ENCODE results near the gene NOTCH4. TPM values are rescaled to one million over a fixed set of nuclear protein-coding genes. Genes with fewer than 3 reads are reported as not detected.

The NOTCH4 gene
- total and polyA plus RNA-seq, 9 of the 15 experiments (the other 6 are each of a cell fraction or from before 2014, with no cell fraction given), result 0.24 to 4.3 (median 1.7) TPM

DNA sequence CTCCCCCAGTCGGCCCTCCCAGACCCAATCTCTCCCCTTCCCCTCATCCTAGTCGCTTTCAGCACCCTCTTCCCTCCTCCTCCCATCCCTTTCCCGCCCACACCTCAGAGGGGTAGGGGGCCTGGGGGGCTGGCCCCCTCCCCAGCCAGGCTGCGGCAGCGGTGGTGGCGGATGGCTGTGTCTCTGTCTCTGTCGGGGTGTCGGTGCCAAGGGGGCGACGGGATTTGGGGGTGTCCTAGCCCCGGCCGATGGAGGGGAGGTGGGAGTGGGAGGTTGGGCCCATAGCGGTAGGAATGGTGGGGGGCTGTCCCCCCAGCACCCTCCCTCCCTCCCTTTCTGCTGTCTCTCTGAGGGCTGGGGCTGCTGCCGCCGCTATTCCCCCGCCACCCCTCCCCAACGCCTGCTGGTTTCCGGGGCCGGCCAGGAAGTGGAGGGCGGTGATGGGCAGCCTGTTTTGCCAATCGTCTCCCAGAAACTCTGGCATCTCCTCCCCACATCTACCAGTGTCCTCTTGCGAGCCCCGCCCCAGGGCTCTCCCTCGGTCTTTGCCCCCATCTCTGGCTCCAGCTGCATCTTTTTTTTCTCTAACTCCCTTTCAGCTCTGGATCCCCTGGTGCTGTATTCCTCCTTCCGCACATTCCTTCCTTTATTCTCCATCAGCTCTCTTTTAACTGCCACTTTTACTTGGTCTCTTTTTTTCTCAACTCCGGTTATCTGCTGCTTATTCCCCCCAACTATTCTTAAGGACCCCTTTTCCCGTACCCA, 48.0 kb downstream of the NOTCH4 start, which contains the start of gene AGPAT1 (continued):
- TF ChIP-seq ZBTB49 (CRISPR knock-in tag; IDR thresholded peaks at IDR 0.05; ENCODE audit: borderline replicate concordance), result no peak
- no peak for TF ChIP-seq BCOR (IDR thresholded peaks at IDR 0.05)
- no peak for TF ChIP-seq PRPF4 (IDR thresholded peaks at IDR 0.05; ENCODE audit: insufficient read depth, low read depth, low read length, poor library complexity, severe bottlenecking)
- no peak for TF ChIP-seq ZNF511 (CRISPR knock-in tag; IDR thresholded peaks at IDR 0.05)
- TF ChIP-seq, protein P1, sequence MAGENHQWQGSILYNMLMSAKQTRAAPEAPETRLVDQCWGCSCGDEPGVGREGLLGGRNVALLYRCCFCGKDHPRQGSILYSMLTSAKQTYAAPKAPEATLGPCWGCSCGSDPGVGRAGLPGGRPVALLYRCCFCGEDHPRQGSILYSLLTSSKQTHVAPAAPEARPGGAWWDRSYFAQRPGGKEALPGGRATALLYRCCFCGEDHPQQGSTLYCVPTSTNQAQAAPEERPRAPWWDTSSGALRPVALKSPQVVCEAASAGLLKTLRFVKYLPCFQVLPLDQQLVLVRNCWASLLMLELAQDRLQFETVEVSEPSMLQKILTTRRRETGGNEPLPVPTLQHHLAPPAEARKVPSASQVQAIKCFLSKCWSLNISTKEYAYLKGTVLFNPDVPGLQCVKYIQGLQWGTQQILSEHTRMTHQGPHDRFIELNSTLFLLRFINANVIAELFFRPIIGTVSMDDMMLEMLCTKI (IDR thresholded peaks at IDR 0.05; ENCODE audit: partially characterized antibody), result no peak
- TF ChIP-seq ZNF121 (CRISPR knock-in tag; conservative IDR thresholded peaks at IDR 0.05), result no peak
- no peak for TF ChIP-seq PTTG1 (tag; IDR thresholded peaks at IDR 0.05; ENCODE audit: low read depth)
- no peak for TF ChIP-seq CBX3 (IDR thresholded peaks at IDR 0.05; ENCODE audit: borderline replicate concordance in 1 of 2, low read length in 2 of 2)
- TF ChIP-seq CTBP1 (IDR thresholded peaks at IDR 0.05; ENCODE audit: borderline replicate concordance), result 0 out of 2 replicates have a peak, but pooled peaks have one; percentile 12
- peak; percentile 60 for TF ChIP-seq HMGN3 (IDR thresholded peaks at IDR 0.05; ENCODE audit: borderline replicate concordance, extremely low read depth, insufficient read length, low read depth, low read length)
- TF ChIP-seq ZNF830 (CRISPR knock-in tag; IDR thresholded peaks at IDR 0.05), result no peak
- TF ChIP-seq, protein P2, sequence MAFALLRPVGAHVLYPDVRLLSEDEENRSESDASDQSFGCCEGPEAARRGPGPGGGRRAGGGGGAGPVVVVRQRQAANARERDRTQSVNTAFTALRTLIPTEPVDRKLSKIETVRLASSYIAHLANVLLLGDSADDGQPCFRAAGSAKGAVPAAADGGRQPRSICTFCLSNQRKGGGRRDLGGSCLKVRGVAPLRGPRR (CRISPR knock-in tag; IDR thresholded peaks at IDR 0.05), result no peak
- TF ChIP-seq ZC3H4 (CRISPR knock-in tag; IDR thresholded peaks at IDR 0.05; ENCODE audit: borderline replicate concordance), result no peak
- TF ChIP-seq, protein P3, sequence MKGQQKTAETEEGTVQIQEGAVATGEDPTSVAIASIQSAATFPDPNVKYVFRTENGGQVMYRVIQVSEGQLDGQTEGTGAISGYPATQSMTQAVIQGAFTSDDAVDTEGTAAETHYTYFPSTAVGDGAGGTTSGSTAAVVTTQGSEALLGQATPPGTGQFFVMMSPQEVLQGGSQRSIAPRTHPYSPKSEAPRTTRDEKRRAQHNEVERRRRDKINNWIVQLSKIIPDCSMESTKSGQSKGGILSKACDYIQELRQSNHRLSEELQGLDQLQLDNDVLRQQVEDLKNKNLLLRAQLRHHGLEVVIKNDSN (CRISPR knock-in tag; IDR thresholded peaks at IDR 0.05), result no peak
- TF ChIP-seq HDAC1 (IDR thresholded peaks at IDR 0.05), result peak in 1 of 2 experiments; percentile 68; a peak in 2 of 4 replicates
- TF ChIP-seq, protein P4, sequence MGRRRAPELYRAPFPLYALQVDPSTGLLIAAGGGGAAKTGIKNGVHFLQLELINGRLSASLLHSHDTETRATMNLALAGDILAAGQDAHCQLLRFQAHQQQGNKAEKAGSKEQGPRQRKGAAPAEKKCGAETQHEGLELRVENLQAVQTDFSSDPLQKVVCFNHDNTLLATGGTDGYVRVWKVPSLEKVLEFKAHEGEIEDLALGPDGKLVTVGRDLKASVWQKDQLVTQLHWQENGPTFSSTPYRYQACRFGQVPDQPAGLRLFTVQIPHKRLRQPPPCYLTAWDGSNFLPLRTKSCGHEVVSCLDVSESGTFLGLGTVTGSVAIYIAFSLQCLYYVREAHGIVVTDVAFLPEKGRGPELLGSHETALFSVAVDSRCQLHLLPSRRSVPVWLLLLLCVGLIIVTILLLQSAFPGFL (CRISPR knock-in tag; IDR thresholded peaks at IDR 0.05), result no peak
- 0 out of 2 replicates have a peak, but pooled peaks have one; percentile 14 for TF ChIP-seq CEBPG (CRISPR knock-in tag; IDR thresholded peaks at IDR 0.05)
- TF ChIP-seq CEBPG (tag; conservative IDR thresholded peaks at IDR 0.05 in 1 of 2, IDR thresholded peaks at IDR 0.05 in 1 of 2), result no peak
- TF ChIP-seq ZNF695 (CRISPR knock-in tag; IDR thresholded peaks at IDR 0.05), result no peak
- TF ChIP-seq ZNF707 (CRISPR knock-in tag; conservative IDR thresholded peaks at IDR 0.05), result 0 out of 2 replicates have a peak, but pooled peaks have one; percentile 17

Measured in K562 (cell line).